ENCODE measurements around the gene RPS21.

RPS21 gene

GRCh38 chr20:62386383-62387218 is at the start of gene RPS21:
Gene RPS21, plus strand, starts transcription at chr20:62387103. Its CDS starts 236 bp downstream, at chr20:62387339.
- TF ChIP-seq CTCF (IDR thresholded peaks at IDR 0.05) = no peak

GRCh38 chr20:62337558-62338293 is 49.2 kb upstream of the RPS21 start:
- TF ChIP-seq CTCF (IDR thresholded peaks at IDR 0.05) = no peak

- TF ChIP-seq CTCF (IDR thresholded peaks at IDR 0.05) = no peak
Measured at GRCh38 chr20:62338294-62338620, 48.6 kb upstream of the RPS21 start.

GRCh38 chr20:62339647-62340062 is 47.2 kb upstream of the RPS21 start:
- TF ChIP-seq CTCF (IDR thresholded peaks at IDR 0.05) = no peak

GRCh38 chr20:62342910-62343309 is 44.0 kb upstream of the RPS21 start:
- no peak for TF ChIP-seq CTCF (IDR thresholded peaks at IDR 0.05)

- no peak for TF ChIP-seq CTCF (IDR thresholded peaks at IDR 0.05)
Measured at GRCh38 chr20:62344092-62344491, 42.8 kb upstream of the RPS21 start.

- no peak for TF ChIP-seq CTCF (IDR thresholded peaks at IDR 0.05)
Measured at GRCh38 chr20:62344782-62345181, 42.1 kb upstream of the RPS21 start.
